SH-SY5Y (cell line): ENCODE measurements around the gene RBM12.

ENCODE experiments used
- GATA2 ChIP-seq: IDR thresholded peaks from 2 replicates; pipeline ENCODE4 v1.6.1; 2011; ENCODE audit warnings: mild to moderate bottlenecking, low read depth, low read length
- GATA3 ChIP-seq: IDR thresholded peaks from 2 replicates; pipeline ENCODE4 v1.6.1; 2011; ENCODE audit warnings: low read depth, mild to moderate bottlenecking, low read length, moderate library complexity

DNA sequence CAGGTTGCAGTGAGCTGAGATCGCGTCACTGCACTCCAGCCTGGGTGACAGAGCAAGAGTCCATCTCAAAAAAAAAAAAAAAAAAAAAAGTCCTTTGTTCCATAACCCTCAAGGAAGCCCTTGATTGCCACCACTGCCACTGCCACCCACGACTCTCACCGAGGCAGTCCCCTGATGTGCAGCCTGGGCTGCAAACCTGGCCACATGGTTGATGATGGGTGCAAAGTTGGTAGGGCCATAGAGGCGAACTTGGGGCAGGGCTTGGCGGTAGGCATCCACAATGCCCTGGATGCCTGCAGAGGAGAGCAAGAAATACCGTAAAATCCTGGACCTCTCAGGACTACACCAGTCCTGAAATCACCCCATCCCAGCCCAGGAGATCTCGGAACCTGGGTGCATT, 37.6 kb downstream of the RBM12 start:
- no peak for TF ChIP-seq GATA3
- TF ChIP-seq GATA2: no peak
